Measurements from ENCODE around the gene ST3GAL3. TPM values are rescaled to one million over a fixed set of nuclear protein-coding genes. Genes with fewer than 3 reads are reported as not detected.

The ST3GAL3 gene
- polyA plus RNA-seq, 5 donors: 31.2 to 37.8 (median 36.2) TPM

- no peak for DNase-seq
Observed at GRCh38 chr1:43912607-43913006, 205.3 kb downstream of the ST3GAL3 start.

- DNase-seq: no peak
Observed at GRCh38 chr1:43913051-43913501, 205.7 kb downstream of the ST3GAL3 start.

GRCh38 chr1:43913666-43914360 lies 206.5 kb downstream of the ST3GAL3 start:
- no peak for DNase-seq

GRCh38 chr1:43914576-43915525 lies 207.5 kb downstream of the ST3GAL3 start:
- no peak for DNase-seq

- no peak for DNase-seq
Observed at GRCh38 chr1:43919906-43920305, 212.6 kb downstream of the ST3GAL3 start.

- DNase-seq: no peak
Observed at GRCh38 chr1:43921022-43921421, 213.7 kb downstream of the ST3GAL3 start.

GRCh38 chr1:43924516-43924915 lies 217.2 kb downstream of the ST3GAL3 start:
- no peak for DNase-seq

GRCh38 chr1:43925846-43926245 lies 218.5 kb downstream of the ST3GAL3 start:
- DNase-seq: no peak

- no peak for DNase-seq
Observed at GRCh38 chr1:43930168-43930948, 223.0 kb downstream of the ST3GAL3 start.

GRCh38 chr1:43930949-43931275 lies 223.6 kb downstream of the ST3GAL3 start:
- no peak for DNase-seq

- DNase-seq: no peak
Observed at GRCh38 chr1:43931711-43932660, 224.7 kb downstream of the ST3GAL3 start.

GRCh38 chr1:43932786-43933385 lies 225.6 kb downstream of the ST3GAL3 start:
- DNase-seq: no peak

- DNase-seq: peak in 1 of 2 donors; percentile 24
Observed at GRCh38 chr1:43933386-43934100, 226.2 kb downstream of the ST3GAL3 start, which contains the start of gene ARTN. TSS of gene ARTN (plus strand) at chr1:43933801. CDS start at chr1:43935657, 1,856 bp downstream.

- DNase-seq: peak in 1 of 2 donors; percentile 52
Observed at GRCh38 chr1:43934101-43934985, 227.0 kb downstream of the ST3GAL3 start.

GRCh38 chr1:43934986-43935324 lies 227.6 kb downstream of the ST3GAL3 start:
- DNase-seq: no peak

GRCh38 chr1:43935711-43936427 lies 228.5 kb downstream of the ST3GAL3 start:
- DNase-seq: no peak

- DNase-seq: no peak
Observed at GRCh38 chr1:43936431-43937151, 229.3 kb downstream of the ST3GAL3 start.
